Coronary artery (tissue), 2 donors: Measurements from ENCODE around the gene APCDD1L.

Experiments
- DNase-seq: peaks from one replicate; pipeline ENCODE4 v3.0.0-alpha.2; 2017; ENCODE audit warnings: low spot score
- H3K27ac ChIP-seq, 2 donors: fragments of 200-600 bp; sonication (generic); one replicate each; pipeline ENCODE4 v1.5.1; 2016 to 2019
- H3K4me3 ChIP-seq: fragments of 200-600 bp; sonication (generic); 2 replicates; pipeline ENCODE4 v1.5.1; 2016; ENCODE audit warnings: mild to moderate bottlenecking, moderate library complexity
- CTCF ChIP-seq: fragments of 200-600 bp; sonication (generic); IDR thresholded peaks from one replicate; pipeline ENCODE4 v1.5.1; 2019; ENCODE audit warnings: antibody characterized with exemption

APCDD1L gene

GRCh38 chr20:58554541-58554940 is 39.3 kb upstream of the APCDD1L start:
- TF ChIP-seq CTCF, result no peak
- DNase-seq, result peak; percentile 50
- Histone ChIP-seq H3K27ac (no peak overlapping the region), H3K4me3 (no peak overlapping the region)

GRCh38 chr20:58553841-58554240 is 38.6 kb upstream of the APCDD1L start:
- DNase-seq, result peak; percentile 63
- TF ChIP-seq CTCF, result no peak
- Histone ChIP-seq H3K27ac (no peak overlapping the region), H3K4me3 (no peak overlapping the region)

- Histone ChIP-seq H3K4me3 (no peak overlapping the region), H3K27ac (no peak overlapping the region)
- peak; percentile 59 for DNase-seq
- TF ChIP-seq CTCF, result no peak
These were observed 38.0 kb upstream of the APCDD1L start for GRCh38 chr20:58553166-58553696.

- H3K27ac ChIP-seq, result no peak overlapping the region
- TF ChIP-seq CTCF, result no peak
- no peak overlapping the region for H3K4me3 ChIP-seq
- peak; percentile 36 for DNase-seq
These were observed 37.3 kb upstream of the APCDD1L start for GRCh38 chr20:58552366-58552934.

GRCh38 chr20:58551631-58552030 is 36.4 kb upstream of the APCDD1L start:
- TF ChIP-seq CTCF, result no peak
- Histone ChIP-seq H3K27ac (no peak overlapping the region), H3K4me3 (no peak overlapping the region)
- DNase-seq, result no peak

- TF ChIP-seq CTCF, result no peak
- Histone ChIP-seq H3K4me3 (no peak overlapping the region), H3K27ac (no peak overlapping the region)
- peak; percentile 54 for DNase-seq
These were observed 35.3 kb upstream of the APCDD1L start for GRCh38 chr20:58550275-58551059.
